Stimulated activated memory B cell treated with anti-CD40 and anti-IgM and Interleukin-4, amounts not matched to agents 10 μg/mL and 1 μg/mL and 100 μg/mL, for 72 hours (primary cell): ENCODE results near the gene SOX12.
A peak's percentile ranks its signal among the peaks of the same experiment; 100 is the strongest.

Experiments
- ATAC-seq: fragments of 150-1000 bp; cut with Tn5 transposase; 2 replicates; pipeline ENCODE4 v1.10.0; 2021
- H3K27ac Mint-ChIP-seq: one replicate; pipeline ENCODE4 v1.8.0; 2022; ENCODE audit warnings: mild to moderate bottlenecking, mixed read lengths
- H3K27me3 Mint-ChIP-seq: one replicate; pipeline ENCODE4 v1.8.0; 2022; ENCODE audit warnings: mixed read lengths
- H3K36me3 Mint-ChIP-seq: one replicate; pipeline ENCODE4 v1.8.0; 2022; ENCODE audit warnings: mixed read lengths
- H3K4me1 Mint-ChIP-seq: one replicate; pipeline ENCODE4 v1.8.0; 2022; ENCODE audit warnings: mixed read lengths
- H3K4me3 Mint-ChIP-seq: one replicate; pipeline ENCODE4 v1.8.0; 2022; ENCODE audit warnings: mild to moderate bottlenecking, moderate library complexity, mixed read lengths
- H3K9me3 Mint-ChIP-seq: one replicate; pipeline ENCODE4 v1.8.0; 2022; ENCODE audit warnings: mixed read lengths

Gene SOX12

DNA sequence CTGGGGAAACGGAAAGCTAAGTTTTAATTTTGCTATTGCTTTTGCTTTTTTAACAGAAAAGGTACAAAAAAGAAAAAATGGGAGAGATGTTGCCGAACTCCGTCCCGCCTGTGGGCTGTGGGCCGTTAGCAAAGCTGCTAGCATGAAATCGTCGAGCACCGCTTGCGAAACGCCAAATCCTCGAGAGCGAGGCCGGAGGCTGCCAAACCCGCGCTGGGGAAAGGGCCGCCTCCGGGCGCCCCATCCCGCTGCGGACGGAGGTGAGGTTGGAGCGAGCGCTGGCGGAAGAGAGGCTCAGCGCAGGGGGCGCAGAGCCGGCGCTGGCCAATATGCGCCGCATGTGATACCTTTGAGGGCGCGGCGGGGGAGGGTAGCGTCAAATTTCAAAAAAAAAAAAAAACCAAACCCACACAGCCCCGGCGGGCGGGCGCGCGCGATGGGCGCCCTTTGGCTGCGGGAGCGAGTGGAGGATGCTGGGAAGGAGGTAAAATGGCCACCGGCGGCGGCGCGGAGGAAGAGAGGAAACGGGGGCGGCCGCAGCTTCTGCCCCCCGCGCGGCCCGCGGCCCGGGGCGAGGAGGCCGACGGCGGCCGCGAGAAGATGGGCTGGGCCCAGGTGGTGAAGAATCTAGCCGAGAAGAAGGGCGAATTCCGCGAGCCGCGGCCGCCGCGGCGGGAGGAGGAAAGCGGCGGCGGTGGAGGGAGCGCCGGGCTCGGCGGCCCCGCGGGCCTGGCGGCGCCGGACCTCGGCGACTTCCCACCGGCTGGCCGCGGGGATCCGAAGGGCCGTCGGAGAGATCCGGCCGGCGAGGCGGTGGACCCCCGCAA, 28.0 kb upstream of the SOX12 start, which contains the start of gene ZCCHC3:
ZCCHC3 (plus strand) TSS at position 473 of the 827 bp plus-strand sequence; CDS start at position 490, 17 bp downstream.
- Mint-ChIP-seq H3K4me3 (peak within 1 kb of the TSS; percentile 94), H3K36me3 (peaks cover 43% of the 10 kb centered on the region), H3K27ac (peak within 1 kb of the TSS; percentile 97), H3K27me3 (no peaks in the 10 kb centered on the region), H3K4me1 (peaks cover 51% of the 10 kb centered on the region), H3K9me3 (no peaks in the 10 kb centered on the region)
- ATAC-seq = peak; percentile 92

DNA sequence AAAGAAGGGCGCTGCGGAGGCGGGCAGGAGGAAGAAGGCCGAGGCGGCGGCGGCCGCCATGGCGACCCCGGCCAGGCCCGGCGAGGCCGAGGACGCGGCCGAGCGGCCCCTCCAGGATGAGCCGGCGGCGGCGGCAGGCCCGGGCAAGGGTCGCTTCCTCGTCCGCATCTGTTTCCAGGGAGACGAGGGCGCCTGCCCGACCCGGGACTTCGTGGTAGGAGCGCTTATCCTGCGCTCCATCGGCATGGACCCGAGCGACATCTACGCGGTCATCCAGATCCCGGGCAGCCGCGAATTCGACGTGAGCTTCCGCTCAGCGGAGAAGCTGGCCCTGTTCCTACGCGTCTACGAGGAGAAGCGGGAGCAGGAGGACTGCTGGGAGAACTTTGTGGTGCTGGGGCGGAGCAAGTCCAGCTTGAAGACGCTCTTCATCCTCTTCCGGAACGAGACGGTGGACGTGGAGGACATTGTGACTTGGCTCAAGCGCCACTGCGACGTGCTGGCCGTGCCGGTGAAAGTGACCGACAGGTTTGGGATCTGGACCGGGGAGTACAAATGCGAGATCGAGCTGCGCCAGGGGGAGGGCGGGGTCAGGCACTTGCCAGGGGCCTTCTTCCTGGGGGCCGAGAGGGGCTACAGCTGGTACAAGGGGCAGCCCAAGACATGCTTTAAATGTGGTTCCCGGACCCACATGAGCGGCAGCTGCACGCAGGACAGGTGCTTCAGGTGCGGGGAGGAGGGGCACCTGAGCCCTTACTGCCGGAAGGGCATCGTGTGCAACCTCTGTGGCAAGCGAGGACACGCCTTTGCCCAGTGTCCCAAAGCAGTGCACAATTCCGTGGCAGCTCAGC, 27.2 kb upstream of the SOX12 start:
- no peaks in the 10 kb centered on the region for H3K27me3 Mint-ChIP-seq
- H3K36me3 Mint-ChIP-seq = peaks cover 45% of the 10 kb centered on the region
- H3K27ac Mint-ChIP-seq = peak overlapping the region; percentile 97
- peak; percentile 68 for ATAC-seq
- peak overlapping the region; percentile 94 for H3K4me3 Mint-ChIP-seq
- no peaks in the 10 kb centered on the region for H3K9me3 Mint-ChIP-seq
- peaks cover 57% of the 10 kb centered on the region for H3K4me1 Mint-ChIP-seq

DNA sequence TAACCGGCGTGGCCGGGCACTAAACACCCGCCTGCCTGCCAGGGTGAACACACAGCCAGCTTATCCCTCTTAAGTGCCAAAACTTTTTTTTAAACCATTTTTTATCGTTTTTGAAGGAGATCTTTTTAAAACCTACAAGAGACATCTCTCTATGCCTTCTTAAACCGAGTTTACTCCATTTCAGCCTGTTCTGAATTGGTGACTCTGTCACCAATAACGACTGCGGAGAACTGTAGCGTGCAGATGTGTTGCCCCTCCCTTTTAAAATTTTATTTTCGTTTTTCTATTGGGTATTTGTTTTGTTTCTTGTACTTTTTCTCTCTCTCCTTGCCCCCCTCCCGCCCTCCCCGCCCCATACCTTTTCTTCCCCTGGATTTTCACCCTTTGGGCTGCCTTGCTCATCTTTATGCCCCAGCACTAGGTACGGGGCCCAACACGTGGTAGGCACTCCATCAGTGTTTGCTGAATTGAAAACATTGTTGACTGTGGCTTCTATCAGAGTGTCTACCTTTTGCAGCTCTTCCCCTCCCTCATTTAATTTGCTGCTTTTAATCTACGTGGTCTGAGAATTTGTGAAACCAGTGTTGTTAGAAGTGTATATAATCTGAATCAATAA, 26.5 kb upstream of the SOX12 start:
- Mint-ChIP-seq H3K36me3 (peaks cover 45% of the 10 kb centered on the region), H3K4me3 (peak overlapping the region; percentile 93)

DNA sequence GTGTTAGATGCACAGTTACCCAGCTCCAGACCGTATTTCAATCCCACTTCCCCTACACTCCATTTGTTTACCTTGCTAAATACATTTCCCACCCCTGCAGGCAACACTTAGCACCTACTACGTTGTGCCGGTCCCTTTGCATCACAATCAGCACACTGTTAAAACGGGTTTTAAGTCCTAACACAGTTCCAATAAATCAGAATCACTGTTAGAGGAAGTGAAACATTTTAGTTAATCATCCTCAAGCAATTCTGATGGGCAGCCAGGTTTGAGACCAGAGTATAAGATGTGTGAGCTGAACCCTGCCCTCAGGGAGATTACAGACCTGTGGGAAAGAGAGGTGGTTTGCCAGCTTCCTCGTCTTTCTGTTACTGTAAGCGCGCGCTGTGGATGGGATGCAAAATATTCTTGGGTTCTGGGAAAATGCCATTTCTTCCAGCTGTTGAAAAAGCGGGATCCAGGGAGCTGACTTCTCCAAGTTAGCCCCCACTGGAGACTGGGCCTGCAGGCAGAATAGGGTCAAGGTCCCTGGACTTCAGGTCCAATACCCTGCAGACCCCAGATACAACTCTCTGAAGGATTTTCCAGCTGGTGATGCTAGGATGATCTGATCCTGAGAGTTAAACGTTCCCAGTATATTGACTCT, 24.9 kb upstream of the SOX12 start:
- Mint-ChIP-seq H3K27ac (no peak overlapping the region), H3K4me1 (peaks cover 59% of the 10 kb centered on the region), H3K36me3 (peaks cover 45% of the 10 kb centered on the region), H3K27me3 (no peaks in the 10 kb centered on the region), H3K9me3 (no peaks in the 10 kb centered on the region), H3K4me3 (peak overlapping the region; percentile 42)
- no peak for ATAC-seq

More for the DNA sequence above, 26.5 kb upstream of the SOX12 start:
- Mint-ChIP-seq H3K4me1 (peaks cover 59% of the 10 kb centered on the region), H3K27me3 (no peaks in the 10 kb centered on the region), H3K9me3 (no peaks in the 10 kb centered on the region), H3K27ac (peak overlapping the region; percentile 97)
- no peak for ATAC-seq

DNA sequence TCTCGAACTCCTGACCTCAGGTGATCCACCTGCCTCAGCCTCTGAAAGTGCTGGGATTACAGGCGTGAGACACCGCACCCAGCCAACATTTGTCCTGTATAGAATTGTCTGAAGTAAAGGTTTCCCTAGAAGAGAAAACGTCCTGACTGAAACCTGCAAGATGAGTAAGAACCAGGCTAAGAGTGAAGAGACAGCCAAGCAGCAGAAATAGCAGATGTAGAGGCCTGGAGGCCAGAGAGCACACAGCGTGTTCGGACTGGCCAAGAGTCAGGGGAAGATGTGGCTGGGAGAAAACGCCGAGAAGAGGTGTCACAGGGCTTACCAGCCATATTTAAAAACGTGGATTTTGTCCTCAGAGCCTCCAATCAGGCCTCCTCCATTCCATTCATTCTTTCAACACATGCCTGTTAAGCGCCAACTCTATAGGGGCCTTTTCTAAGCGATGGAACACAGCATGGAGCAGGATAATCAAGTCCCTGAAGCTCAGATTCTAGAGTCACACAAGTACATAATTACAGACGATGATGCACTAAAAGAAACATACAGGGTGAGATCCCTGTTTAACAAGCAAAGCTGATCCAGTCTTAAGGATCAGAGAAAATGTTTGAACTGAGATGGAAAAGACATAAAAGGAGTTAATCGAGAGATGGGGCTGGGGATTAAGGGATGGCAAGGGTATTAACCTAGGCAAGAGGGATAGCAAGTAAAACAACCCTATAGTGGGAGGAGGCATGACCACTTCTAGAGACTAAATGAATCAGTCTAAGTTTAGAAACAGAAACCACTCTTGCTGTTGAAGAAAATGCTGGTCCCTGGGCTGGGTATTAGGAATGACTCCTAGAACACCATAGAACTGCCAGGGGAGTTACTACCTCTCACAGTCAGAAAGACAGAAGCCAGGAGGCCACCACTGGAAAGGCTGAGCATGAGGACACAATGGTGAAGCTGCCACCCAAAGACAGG, 23.2 kb upstream of the SOX12 start:
- H3K4me3 Mint-ChIP-seq = no peak overlapping the region
- H3K27ac Mint-ChIP-seq = peak overlapping the region; percentile 2
- no peak for ATAC-seq
- no peaks in the 10 kb centered on the region for H3K27me3 Mint-ChIP-seq
- peaks cover 46% of the 10 kb centered on the region for H3K4me1 Mint-ChIP-seq
- peaks cover 44% of the 10 kb centered on the region for H3K36me3 Mint-ChIP-seq
- H3K9me3 Mint-ChIP-seq = peaks cover 3% of the 10 kb centered on the region

DNA sequence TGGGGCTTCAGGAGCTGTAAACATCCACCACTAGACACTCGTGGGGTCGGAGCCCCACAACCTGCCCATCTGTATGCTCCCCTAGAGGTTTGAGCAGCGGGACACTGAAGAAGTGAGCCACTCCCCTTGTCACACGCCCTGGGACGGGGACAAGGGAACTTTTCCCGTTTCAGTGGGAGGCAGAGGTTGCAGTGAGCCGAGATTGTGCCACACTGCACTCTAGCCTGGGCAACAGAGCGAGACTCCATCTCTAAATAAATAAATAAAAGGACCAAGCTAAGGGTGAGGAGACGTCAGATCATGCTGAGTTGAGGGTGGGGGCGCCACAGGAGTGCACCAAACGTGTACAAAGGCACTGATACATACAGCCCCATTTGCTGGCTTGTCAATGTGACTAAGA, 19.6 kb upstream of the SOX12 start:
- ATAC-seq = no peak
- H3K9me3 Mint-ChIP-seq = peaks cover 3% of the 10 kb centered on the region
- H3K4me1 Mint-ChIP-seq = peaks cover 34% of the 10 kb centered on the region
- no peaks in the 10 kb centered on the region for H3K27me3 Mint-ChIP-seq
- no peak overlapping the region for H3K27ac Mint-ChIP-seq
- H3K36me3 Mint-ChIP-seq = peaks cover 16% of the 10 kb centered on the region
- no peak overlapping the region for H3K4me3 Mint-ChIP-seq

DNA sequence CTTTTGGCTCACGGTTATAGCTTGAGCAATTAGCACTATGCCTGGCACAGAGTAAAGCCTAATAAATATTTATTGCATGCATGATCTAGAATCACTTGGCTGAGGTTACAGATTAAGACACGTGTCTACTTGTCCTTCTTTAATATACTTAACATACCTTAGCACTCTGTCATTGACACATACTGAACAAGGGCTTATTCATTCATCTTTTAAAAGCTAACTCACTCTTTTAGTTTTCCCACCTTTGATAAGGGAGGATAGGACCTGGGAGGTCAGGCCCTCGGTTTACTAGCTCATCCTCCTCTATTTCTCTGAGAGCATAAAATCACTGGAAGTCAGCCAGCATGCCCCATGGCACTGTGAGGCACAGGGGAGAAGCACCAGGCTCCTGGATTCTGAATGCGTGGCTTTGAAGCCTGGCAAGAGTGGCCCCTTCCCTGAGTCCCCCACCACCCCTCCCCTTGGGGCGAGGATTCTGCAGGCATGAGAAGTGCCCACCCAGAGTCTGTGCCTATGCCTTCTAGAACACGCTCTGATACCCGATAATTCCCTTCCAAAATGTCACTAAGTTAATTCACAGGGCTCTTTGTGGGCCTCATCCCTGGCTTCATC, 16.8 kb upstream of the SOX12 start:
- Mint-ChIP-seq H3K4me1 (peaks cover 13% of the 10 kb centered on the region), H3K36me3 (no peaks in the 10 kb centered on the region), H3K4me3 (no peak overlapping the region), H3K27me3 (no peaks in the 10 kb centered on the region), H3K9me3 (peaks cover 5% of the 10 kb centered on the region), H3K27ac (no peak overlapping the region)
- ATAC-seq = no peak

DNA sequence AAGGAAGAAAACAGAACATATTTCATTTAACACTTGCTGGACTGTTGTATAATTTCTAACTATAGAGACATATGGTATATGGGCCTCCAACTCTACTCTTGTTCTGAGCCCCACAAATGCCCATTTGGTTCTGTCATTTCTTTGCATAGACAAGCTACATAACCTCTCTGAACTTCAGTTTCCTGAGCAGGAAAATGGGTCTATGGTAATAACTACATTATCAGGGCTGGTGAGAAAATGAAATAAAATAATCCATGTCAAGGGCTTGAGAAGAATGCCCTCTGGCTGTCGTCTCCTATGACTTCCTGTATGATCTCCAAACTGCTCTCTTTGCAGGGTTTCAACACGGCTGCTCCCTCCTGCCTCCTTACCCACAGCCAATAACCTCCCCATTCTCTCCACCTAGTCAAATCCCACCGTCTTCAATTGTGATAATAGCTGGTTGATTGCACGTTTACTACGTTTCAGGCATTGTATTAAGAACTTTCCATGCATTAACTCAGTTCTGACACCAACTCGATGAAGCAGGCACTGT, 16.0 kb upstream of the SOX12 start:
- H3K27ac Mint-ChIP-seq = peak overlapping the region; percentile 53
- no peaks in the 10 kb centered on the region for H3K27me3 Mint-ChIP-seq
- peaks cover 5% of the 10 kb centered on the region for H3K9me3 Mint-ChIP-seq
- H3K36me3 Mint-ChIP-seq = no peaks in the 10 kb centered on the region
- no peak overlapping the region for H3K4me3 Mint-ChIP-seq
- no peak for ATAC-seq
- peaks cover 13% of the 10 kb centered on the region for H3K4me1 Mint-ChIP-seq

DNA sequence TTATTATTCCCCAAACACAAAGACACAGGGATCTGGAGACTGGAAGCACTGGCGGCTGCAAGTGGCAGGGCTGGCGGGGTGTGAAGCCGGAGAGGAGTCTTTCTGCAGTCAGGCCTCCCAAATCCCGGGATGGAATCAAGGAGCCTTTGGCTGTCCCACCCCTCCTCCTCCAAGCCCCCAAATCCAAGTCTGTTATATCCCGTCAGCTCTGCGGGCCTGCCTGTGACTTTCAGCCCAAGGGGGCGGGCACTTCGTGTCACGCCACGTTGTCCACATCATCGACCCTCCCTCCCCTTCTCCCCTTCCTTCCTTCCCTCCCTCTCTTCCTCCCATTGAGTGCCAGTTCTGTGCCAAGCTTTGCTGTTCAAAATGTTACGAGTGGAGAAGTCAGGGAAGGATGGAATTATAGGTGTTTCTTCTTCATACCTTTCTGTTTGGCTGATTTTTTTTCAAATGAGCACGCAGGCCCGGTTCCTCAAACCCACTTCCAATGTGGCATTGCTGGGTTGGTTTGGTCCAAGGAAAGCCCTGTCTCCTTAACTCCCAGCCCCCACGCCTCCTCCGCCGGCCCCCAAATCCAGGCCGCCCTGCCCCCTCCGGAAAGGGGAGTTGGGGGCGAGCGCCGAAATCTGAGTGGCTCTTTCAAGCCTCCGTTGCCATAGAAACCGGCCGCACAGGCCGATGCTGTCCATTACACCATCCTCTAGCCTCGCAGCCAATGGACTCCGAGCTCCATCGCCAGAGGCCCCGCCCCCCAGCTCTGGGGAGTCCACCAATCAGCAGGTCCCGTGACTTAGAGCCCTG, 15.3 kb upstream of the SOX12 start:
- no peaks in the 10 kb centered on the region for H3K36me3 Mint-ChIP-seq
- H3K4me3 Mint-ChIP-seq = peak overlapping the region; percentile 75
- H3K27ac Mint-ChIP-seq = peak overlapping the region; percentile 53
- no peaks in the 10 kb centered on the region for H3K27me3 Mint-ChIP-seq
- H3K4me1 Mint-ChIP-seq = peaks cover 13% of the 10 kb centered on the region
- H3K9me3 Mint-ChIP-seq = peaks cover 5% of the 10 kb centered on the region
- ATAC-seq = peak; percentile 99

DNA sequence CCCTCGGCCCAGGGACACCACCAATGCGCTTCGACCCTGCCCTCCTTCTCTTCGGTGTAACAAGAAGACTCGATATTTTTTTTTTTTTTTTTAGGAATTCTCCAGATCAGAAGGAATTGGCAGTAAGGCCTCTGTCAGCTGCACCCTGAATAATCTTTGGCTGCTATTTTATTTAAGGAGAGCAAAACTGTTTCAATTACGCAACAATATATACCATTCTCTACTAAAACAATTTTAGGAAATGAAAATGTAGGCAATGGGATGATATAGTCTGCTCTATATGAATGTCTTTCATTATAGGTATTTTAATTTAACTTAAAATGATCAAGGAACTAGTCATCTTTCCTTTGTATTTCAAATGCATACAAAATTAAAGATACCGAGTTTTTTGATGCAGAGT, 14.7 kb upstream of the SOX12 start:
- Mint-ChIP-seq H3K27me3 (no peaks in the 10 kb centered on the region), H3K4me3 (peak overlapping the region; percentile 75)

DNA sequence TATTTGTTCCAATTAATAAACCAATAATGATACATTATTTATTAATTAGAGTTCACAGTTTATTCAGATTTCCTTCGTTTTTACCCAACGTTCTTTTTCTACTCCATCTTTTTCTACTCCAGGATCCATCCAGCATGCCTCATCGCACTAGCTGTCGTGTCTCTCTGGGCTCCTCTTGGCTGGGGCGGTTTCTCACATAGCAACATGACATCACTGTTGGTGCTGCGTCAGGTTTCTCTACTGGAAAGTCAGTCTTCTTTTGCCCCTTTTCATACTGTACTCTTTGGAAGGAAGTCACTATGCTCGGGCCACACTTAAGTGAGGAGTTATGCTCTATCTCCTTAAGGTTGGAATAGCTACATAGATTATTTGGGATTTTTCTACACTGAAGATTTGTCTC, 13.7 kb upstream of the SOX12 start:
- Mint-ChIP-seq H3K9me3 (peaks cover 5% of the 10 kb centered on the region), H3K4me1 (peaks cover 13% of the 10 kb centered on the region), H3K27ac (no peak overlapping the region), H3K27me3 (no peaks in the 10 kb centered on the region), H3K36me3 (peaks cover 6% of the 10 kb centered on the region), H3K4me3 (no peak overlapping the region)
- no peak for ATAC-seq

More for the DNA sequence above, 14.7 kb upstream of the SOX12 start:
- Mint-ChIP-seq H3K4me1 (peaks cover 13% of the 10 kb centered on the region), H3K9me3 (peaks cover 5% of the 10 kb centered on the region), H3K36me3 (no peaks in the 10 kb centered on the region), H3K27ac (peak overlapping the region; percentile 53)
- ATAC-seq = no peak

DNA sequence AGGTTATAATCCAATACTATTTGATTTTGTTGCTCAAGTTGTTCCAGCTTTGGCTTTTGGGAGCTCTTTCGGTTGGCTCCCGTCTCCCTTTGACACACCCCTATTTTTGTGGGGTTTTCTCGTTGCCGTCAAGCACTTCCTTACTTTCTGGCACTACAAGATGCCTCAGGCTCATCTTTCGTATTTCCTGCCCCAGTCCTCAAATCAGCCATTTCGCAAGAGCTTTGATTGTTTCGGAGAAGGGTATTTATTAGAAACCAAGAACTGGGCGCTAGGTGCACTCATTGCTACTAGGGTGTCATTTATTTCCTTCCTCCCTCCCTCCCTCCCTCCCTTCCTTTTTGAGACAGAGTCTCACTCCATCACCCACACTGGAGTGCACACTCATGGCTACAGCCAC, 13.3 kb upstream of the SOX12 start:
- H3K4me3 Mint-ChIP-seq = no peak overlapping the region
- no peak for ATAC-seq
- H3K4me1 Mint-ChIP-seq = peaks cover 13% of the 10 kb centered on the region

DNA sequence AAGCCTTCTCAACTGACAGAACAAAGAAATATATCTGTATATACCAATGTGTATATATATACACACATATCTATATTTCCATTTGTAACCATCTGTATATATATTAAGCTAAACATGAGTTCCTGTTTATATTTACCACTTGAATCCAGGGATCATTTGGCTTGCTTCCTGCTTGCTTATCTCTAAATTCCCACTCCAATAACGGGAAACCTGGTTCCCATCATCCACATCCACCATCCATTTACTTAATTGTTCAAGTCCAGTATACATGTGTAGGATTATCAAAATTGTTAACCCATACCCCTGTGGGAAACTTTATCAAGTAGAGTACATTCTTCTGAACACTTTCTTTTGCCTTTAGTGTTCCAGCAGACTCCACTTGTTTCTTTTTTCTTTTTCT, 12.5 kb upstream of the SOX12 start:
- Mint-ChIP-seq H3K27me3 (no peaks in the 10 kb centered on the region), H3K4me3 (no peak overlapping the region), H3K4me1 (peaks cover 13% of the 10 kb centered on the region), H3K9me3 (peaks cover 2% of the 10 kb centered on the region), H3K27ac (no peak overlapping the region), H3K36me3 (peaks cover 12% of the 10 kb centered on the region)
- no peak for ATAC-seq

More for the DNA sequence above, 13.3 kb upstream of the SOX12 start:
- H3K27me3 Mint-ChIP-seq = no peaks in the 10 kb centered on the region
- H3K9me3 Mint-ChIP-seq = peaks cover 2% of the 10 kb centered on the region
- peaks cover 8% of the 10 kb centered on the region for H3K36me3 Mint-ChIP-seq
- H3K27ac Mint-ChIP-seq = no peak overlapping the region
